Measurements from ENCODE around the gene ADI1.

DNA sequence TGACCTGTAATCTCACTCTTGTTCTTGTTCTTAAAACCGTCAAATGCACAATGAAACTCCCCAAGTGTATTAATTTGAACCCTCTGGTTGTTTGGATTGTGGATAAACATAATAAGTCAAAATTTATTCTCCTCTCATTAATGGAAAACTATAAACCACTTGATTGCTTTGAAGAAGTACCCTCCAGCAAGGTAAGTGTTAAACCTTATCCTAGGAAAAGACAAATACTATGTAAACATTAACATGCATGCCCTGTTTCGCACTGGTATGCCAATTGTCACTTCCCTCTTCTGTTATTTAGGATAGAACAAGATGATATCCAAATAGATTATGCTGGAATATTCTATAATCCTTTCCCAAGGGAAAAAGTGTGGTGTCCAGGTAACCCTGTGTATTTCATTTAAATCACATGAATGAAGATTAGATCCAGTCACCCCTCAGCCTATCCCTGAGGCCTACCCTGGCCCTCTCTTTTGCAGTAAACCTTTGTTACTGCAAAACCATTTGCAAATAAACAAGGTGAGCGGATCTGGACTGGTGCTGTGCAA is 1.3 kb downstream of the ADI1 start:
- TF ChIP-seq, protein P1, sequence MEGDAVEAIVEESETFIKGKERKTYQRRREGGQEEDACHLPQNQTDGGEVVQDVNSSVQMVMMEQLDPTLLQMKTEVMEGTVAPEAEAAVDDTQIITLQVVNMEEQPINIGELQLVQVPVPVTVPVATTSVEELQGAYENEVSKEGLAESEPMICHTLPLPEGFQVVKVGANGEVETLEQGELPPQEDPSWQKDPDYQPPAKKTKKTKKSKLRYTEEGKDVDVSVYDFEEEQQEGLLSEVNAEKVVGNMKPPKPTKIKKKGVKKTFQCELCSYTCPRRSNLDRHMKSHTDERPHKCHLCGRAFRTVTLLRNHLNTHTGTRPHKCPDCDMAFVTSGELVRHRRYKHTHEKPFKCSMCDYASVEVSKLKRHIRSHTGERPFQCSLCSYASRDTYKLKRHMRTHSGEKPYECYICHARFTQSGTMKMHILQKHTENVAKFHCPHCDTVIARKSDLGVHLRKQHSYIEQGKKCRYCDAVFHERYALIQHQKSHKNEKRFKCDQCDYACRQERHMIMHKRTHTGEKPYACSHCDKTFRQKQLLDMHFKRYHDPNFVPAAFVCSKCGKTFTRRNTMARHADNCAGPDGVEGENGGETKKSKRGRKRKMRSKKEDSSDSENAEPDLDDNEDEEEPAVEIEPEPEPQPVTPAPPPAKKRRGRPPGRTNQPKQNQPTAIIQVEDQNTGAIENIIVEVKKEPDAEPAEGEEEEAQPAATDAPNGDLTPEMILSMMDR (IDR thresholded peaks at IDR 0.05) = no peak
- TF ChIP-seq POLR2A (IDR thresholded peaks at IDR 0.05) = no peak
- TF ChIP-seq POLR2AphosphoS5 (IDR thresholded peaks at IDR 0.05) = no peak

All from gastroesophageal sphincter (tissue), 3 donors.